ENCODE data around the gene DCD. TPM values are rescaled to one million over a fixed set of nuclear protein-coding genes. Genes with fewer than 3 reads are reported as not detected.
"Not testable (repeated sequence)": the region's sequence is repeated elsewhere in the genome, so short reads cannot be mapped to it uniquely, and the experiment has no call there.

DCD gene
- not detected for total RNA-seq

GRCh38 chr12:54648265-54648664 is at the start of gene DCD:
TSS of gene DCD (minus strand) at chr12:54648365. CDS start at chr12:54648303, 62 bp downstream.
- no peak within 1 kb of the TSS for H3K4me3 ChIP-seq (ENCODE audit: low read length)

GRCh38 chr12:54697851-54698250 is 49.7 kb upstream of the DCD start:
- no peak overlapping the region for H3K4me3 ChIP-seq (ENCODE audit: low read length)
- H3K27me3 ChIP-seq (ENCODE audit: insufficient read depth, low read length): peaks cover 6% of the 10 kb centered on the region
- no peaks in the 10 kb centered on the region for H3K4me1 ChIP-seq (ENCODE audit: insufficient read depth, low read length)
- H3K9me3 ChIP-seq (ENCODE audit: low read depth, low read length): no peaks in the 10 kb centered on the region

More at GRCh38 chr12:54648265-54648664, at the start of gene DCD:
- Histone ChIP-seq H3K4me1 (ENCODE audit: insufficient read depth, low read length) (no peaks in the 10 kb centered on the region), H3K27me3 (ENCODE audit: insufficient read depth, low read length) (peaks cover 17% of the 10 kb centered on the region), H3K9me3 (ENCODE audit: low read depth, low read length) (no peaks in the 10 kb centered on the region)

- H3K27me3 ChIP-seq (ENCODE audit: insufficient read depth, low read length): peaks cover 12% of the 10 kb centered on the region
- H3K4me1 ChIP-seq (ENCODE audit: insufficient read depth, low read length): no peaks in the 10 kb centered on the region
- no peak overlapping the region for H3K4me3 ChIP-seq (ENCODE audit: low read length)
- no peaks in the 10 kb centered on the region for H3K9me3 ChIP-seq (ENCODE audit: low read depth, low read length)
Measured at GRCh38 chr12:54692353-54692752, 44.2 kb upstream of the DCD start.

- Histone ChIP-seq H3K4me1 (ENCODE audit: insufficient read depth, low read length) (no peaks in the 10 kb centered on the region), H3K4me3 (ENCODE audit: low read length) (no peak overlapping the region), H3K27me3 (ENCODE audit: insufficient read depth, low read length) (peaks cover 15% of the 10 kb centered on the region), H3K9me3 (ENCODE audit: low read depth, low read length) (no peaks in the 10 kb centered on the region)
Measured at GRCh38 chr12:54689984-54690383, 41.8 kb upstream of the DCD start.

GRCh38 chr12:54689034-54689372 is 40.8 kb upstream of the DCD start:
- Histone ChIP-seq H3K27me3 (ENCODE audit: insufficient read depth, low read length) (peaks cover 20% of the 10 kb centered on the region), H3K9me3 (ENCODE audit: low read depth, low read length) (no peaks in the 10 kb centered on the region), H3K4me1 (ENCODE audit: insufficient read depth, low read length) (no peaks in the 10 kb centered on the region), H3K4me3 (ENCODE audit: low read length) (no peak overlapping the region)

GRCh38 chr12:54688309-54689033 is 40.3 kb upstream of the DCD start:
- H3K4me1 ChIP-seq (ENCODE audit: insufficient read depth, low read length): no peaks in the 10 kb centered on the region
- H3K9me3 ChIP-seq (ENCODE audit: low read depth, low read length): no peaks in the 10 kb centered on the region
- peaks cover 19% of the 10 kb centered on the region for H3K27me3 ChIP-seq (ENCODE audit: insufficient read depth, low read length)
- H3K4me3 ChIP-seq (ENCODE audit: low read length): no peak overlapping the region

- Histone ChIP-seq H3K9me3 (ENCODE audit: low read depth, low read length) (no peaks in the 10 kb centered on the region), H3K27me3 (ENCODE audit: insufficient read depth, low read length) (peaks cover 18% of the 10 kb centered on the region), H3K4me1 (ENCODE audit: insufficient read depth, low read length) (no peaks in the 10 kb centered on the region), H3K4me3 (ENCODE audit: low read length) (no peak overlapping the region)
Measured at GRCh38 chr12:54684636-54685630, 36.8 kb upstream of the DCD start.

- H3K27me3 ChIP-seq (ENCODE audit: insufficient read depth, low read length): peaks cover 14% of the 10 kb centered on the region
Measured at GRCh38 chr12:54683398-54683797, 35.2 kb upstream of the DCD start.

GRCh38 chr12:54682674-54683073 is 34.5 kb upstream of the DCD start:
- no peaks in the 10 kb centered on the region for H3K9me3 ChIP-seq (ENCODE audit: low read depth, low read length)
- H3K4me1 ChIP-seq (ENCODE audit: insufficient read depth, low read length): no peaks in the 10 kb centered on the region
- H3K27me3 ChIP-seq (ENCODE audit: insufficient read depth, low read length): peaks cover 14% of the 10 kb centered on the region
- H3K4me3 ChIP-seq (ENCODE audit: low read length): no peak overlapping the region

More at GRCh38 chr12:54683398-54683797, 35.2 kb upstream of the DCD start:
- Histone ChIP-seq H3K4me1 (ENCODE audit: insufficient read depth, low read length) (no peaks in the 10 kb centered on the region), H3K4me3 (ENCODE audit: low read length) (no peak overlapping the region), H3K9me3 (ENCODE audit: low read depth, low read length) (no peaks in the 10 kb centered on the region)

- H3K4me1 ChIP-seq (ENCODE audit: insufficient read depth, low read length): no peaks in the 10 kb centered on the region
- no peaks in the 10 kb centered on the region for H3K9me3 ChIP-seq (ENCODE audit: low read depth, low read length)
- H3K4me3 ChIP-seq (ENCODE audit: low read length): no peak overlapping the region
- H3K27me3 ChIP-seq (ENCODE audit: insufficient read depth, low read length): peaks cover 9% of the 10 kb centered on the region
Measured at GRCh38 chr12:54680374-54680773, 32.2 kb upstream of the DCD start.

- Histone ChIP-seq H3K27me3 (ENCODE audit: insufficient read depth, low read length) (peaks cover 3% of the 10 kb centered on the region), H3K4me1 (ENCODE audit: insufficient read depth, low read length) (no peaks in the 10 kb centered on the region), H3K9me3 (ENCODE audit: low read depth, low read length) (no peaks in the 10 kb centered on the region), H3K4me3 (ENCODE audit: low read length) (no peak overlapping the region)
Measured at GRCh38 chr12:54678131-54678530, 30.0 kb upstream of the DCD start.

GRCh38 chr12:54667945-54668344 is 19.8 kb upstream of the DCD start:
- Histone ChIP-seq H3K4me1 (ENCODE audit: insufficient read depth, low read length) (no peaks in the 10 kb centered on the region), H3K27me3 (ENCODE audit: insufficient read depth, low read length) (peaks cover 20% of the 10 kb centered on the region), H3K9me3 (ENCODE audit: low read depth, low read length) (no peaks in the 10 kb centered on the region), H3K4me3 (ENCODE audit: low read length) (no peak overlapping the region)

- Histone ChIP-seq H3K4me1 (ENCODE audit: insufficient read depth, low read length) (no peaks in the 10 kb centered on the region), H3K27me3 (ENCODE audit: insufficient read depth, low read length) (peaks cover 15% of the 10 kb centered on the region), H3K9me3 (ENCODE audit: low read depth, low read length) (no peaks in the 10 kb centered on the region), H3K4me3 (ENCODE audit: low read length) (no peak overlapping the region)
Measured at GRCh38 chr12:54666008-54666407, 17.8 kb upstream of the DCD start.

- H3K4me3 ChIP-seq (ENCODE audit: low read length); H3K9me3 ChIP-seq (ENCODE audit: low read depth, low read length); H3K4me1 ChIP-seq (ENCODE audit: insufficient read depth, low read length): not testable (repeated sequence)
- H3K27me3 ChIP-seq (ENCODE audit: insufficient read depth, low read length): peaks cover 15% of the 10 kb centered on the region
Measured at GRCh38 chr12:54665022-54665635, 17.0 kb upstream of the DCD start.

- Histone ChIP-seq H3K9me3 (ENCODE audit: low read depth, low read length) (no peaks in the 10 kb centered on the region), H3K4me3 (ENCODE audit: low read length) (no peak overlapping the region), H3K4me1 (ENCODE audit: insufficient read depth, low read length) (no peaks in the 10 kb centered on the region), H3K27me3 (ENCODE audit: insufficient read depth, low read length) (peaks cover 11% of the 10 kb centered on the region)
Measured at GRCh38 chr12:54663603-54664002, 15.4 kb upstream of the DCD start.
